GM12875 (cell line): ENCODE results near the gene PYURF.

Source experiments
- H3K4me3 ChIP-seq: one replicate; pipeline ENCODE4 v1.5.1; 2011; ENCODE audit warnings: low read depth, low read length, control low read depth
- CTCF ChIP-seq: IDR thresholded peaks from 2 replicates; pipeline ENCODE4 v1.5.1; 2011; ENCODE audit warnings: low read depth, mild to moderate bottlenecking, control low read depth, inconsistent platforms, low read length, moderate library complexity, borderline replicate concordance; ENCODE audit not compliant: insufficient read depth

PYURF gene

GRCh38 chr4:88511236-88511635 is 12.3 kb downstream of the PYURF start:
- TF ChIP-seq CTCF = no peak
- H3K4me3 ChIP-seq = no peak overlapping the region

- H3K4me3 ChIP-seq = no peak overlapping the region
- no peak for TF ChIP-seq CTCF
These were observed 20.2 kb downstream of the PYURF start for GRCh38 chr4:88503344-88503743.

- no peak overlapping the region for H3K4me3 ChIP-seq
- TF ChIP-seq CTCF = no peak
These were observed 25.6 kb downstream of the PYURF start for GRCh38 chr4:88497859-88498409.

GRCh38 chr4:88489100-88489761 is 34.3 kb downstream of the PYURF start:
- H3K4me3 ChIP-seq = no peak overlapping the region
- no peak for TF ChIP-seq CTCF

GRCh38 chr4:88481537-88481936 is 42.0 kb downstream of the PYURF start:
- TF ChIP-seq CTCF = no peak
- no peak overlapping the region for H3K4me3 ChIP-seq

- no peak overlapping the region for H3K4me3 ChIP-seq
- TF ChIP-seq CTCF = no peak
These were observed 45.3 kb downstream of the PYURF start for GRCh38 chr4:88478247-88478646.

GRCh38 chr4:88477229-88477860 is 46.2 kb downstream of the PYURF start:
- H3K4me3 ChIP-seq = no peak overlapping the region
- no peak for TF ChIP-seq CTCF
